Right atrium auricular region (tissue), 2 donors: ENCODE data around the gene ROCK2. TPM values are rescaled to one million over a fixed set of nuclear protein-coding genes. Genes with fewer than 3 reads are reported as not detected.

Experiments
- DNase-seq: peaks from one replicate; pipeline ENCODE4 v3.0.0-alpha.2; 2019; ENCODE audit warnings: low spot score
- H3K27ac ChIP-seq, 2 donors: fragments of 200-600 bp; sonication (generic); 1 replicate in 1 of 2; 2 replicates in 1 of 2; pipeline ENCODE4 v1.5.1; 2016 to 2019
- H3K27me3 ChIP-seq, 2 donors: fragments of 200-600 bp; sonication (generic); one replicate each; pipeline versions ENCODE4 v1.5.1 to v1.6.0; 2017 to 2019
- H3K36me3 ChIP-seq: fragments of 200-600 bp; sonication (generic); one replicate; pipeline ENCODE4 v1.5.1; 2016
- H3K4me1 ChIP-seq, 2 donors: fragments of 200-600 bp; sonication (generic); one replicate each; pipeline versions ENCODE4 v1.5.1 to v1.6.0; 2017 to 2019
- H3K4me3 ChIP-seq, 2 donors: fragments of 200-600 bp; sonication (generic); 1 replicate in 1 of 2; 2 replicates in 1 of 2; pipeline ENCODE4 v1.5.1; 2017 to 2019; ENCODE audit warnings: mild to moderate bottlenecking in 1 of 2, moderate library complexity in 1 of 2
- H3K9me3 ChIP-seq, 2 donors: fragments of 200-600 bp; sonication (generic); one replicate each; pipeline ENCODE4 v1.5.1; 2019
- total RNA-seq, 2 donors: library from RNA; depleted of rRNA; stranded (reverse); fragments of >200 nt; gene quantifications; one replicate each; pipeline ENCODE4 v1.1.0, GENCODE V29; 2016
- TF ChIP-seq, protein P1 (sequence below), 2 donors: fragments of 200-600 bp; sonication (generic); IDR thresholded peaks; one replicate each; pipeline ENCODE4 v1.5.1; 2019; ENCODE audit warnings: antibody characterized with exemption in 2 of 2

Gene ROCK2
- total RNA-seq, 2 donors from 2014 or later = 32.3 to 32.6 TPM

DNA sequence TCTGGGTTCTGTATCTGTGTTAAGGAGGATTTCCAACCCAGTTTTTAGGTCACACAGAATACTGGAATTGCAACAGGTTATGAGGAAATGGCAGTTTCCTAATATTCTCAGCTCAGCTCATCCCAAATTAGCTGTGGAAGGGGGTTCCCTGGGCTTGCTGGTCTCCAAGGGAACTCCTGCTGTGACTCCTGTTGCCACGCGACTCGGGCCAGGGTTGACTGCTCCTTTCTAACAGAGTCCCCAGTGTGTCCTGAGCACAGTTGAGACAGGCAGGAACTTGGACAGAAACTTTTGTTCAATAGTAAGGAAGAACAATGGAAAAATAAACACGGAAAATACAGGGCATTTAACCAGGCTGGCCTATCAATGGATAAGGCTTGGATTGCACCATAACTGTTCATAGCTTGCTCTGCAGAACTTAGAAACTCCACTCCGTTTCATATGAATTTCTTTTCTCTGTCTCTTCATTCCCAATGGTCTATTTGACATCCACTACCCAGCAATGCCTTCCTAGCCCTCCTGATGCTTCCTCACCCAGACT lies 3.8 kb upstream of the ROCK2 start:
- Histone ChIP-seq H3K4me3 (no peak overlapping the region), H3K4me1 (peaks cover 0 to 8% of the 10 kb centered on the region in 2 donors), H3K27me3 (no peaks in the 10 kb centered on the region), H3K9me3 (no peaks in the 10 kb centered on the region), H3K27ac (no peak overlapping the region), H3K36me3 (no peaks in the 10 kb centered on the region)
- no peak for DNase-seq
- TF ChIP-seq, protein P1, sequence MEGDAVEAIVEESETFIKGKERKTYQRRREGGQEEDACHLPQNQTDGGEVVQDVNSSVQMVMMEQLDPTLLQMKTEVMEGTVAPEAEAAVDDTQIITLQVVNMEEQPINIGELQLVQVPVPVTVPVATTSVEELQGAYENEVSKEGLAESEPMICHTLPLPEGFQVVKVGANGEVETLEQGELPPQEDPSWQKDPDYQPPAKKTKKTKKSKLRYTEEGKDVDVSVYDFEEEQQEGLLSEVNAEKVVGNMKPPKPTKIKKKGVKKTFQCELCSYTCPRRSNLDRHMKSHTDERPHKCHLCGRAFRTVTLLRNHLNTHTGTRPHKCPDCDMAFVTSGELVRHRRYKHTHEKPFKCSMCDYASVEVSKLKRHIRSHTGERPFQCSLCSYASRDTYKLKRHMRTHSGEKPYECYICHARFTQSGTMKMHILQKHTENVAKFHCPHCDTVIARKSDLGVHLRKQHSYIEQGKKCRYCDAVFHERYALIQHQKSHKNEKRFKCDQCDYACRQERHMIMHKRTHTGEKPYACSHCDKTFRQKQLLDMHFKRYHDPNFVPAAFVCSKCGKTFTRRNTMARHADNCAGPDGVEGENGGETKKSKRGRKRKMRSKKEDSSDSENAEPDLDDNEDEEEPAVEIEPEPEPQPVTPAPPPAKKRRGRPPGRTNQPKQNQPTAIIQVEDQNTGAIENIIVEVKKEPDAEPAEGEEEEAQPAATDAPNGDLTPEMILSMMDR (IDR thresholded peaks at IDR 0.05) = no peak

DNA sequence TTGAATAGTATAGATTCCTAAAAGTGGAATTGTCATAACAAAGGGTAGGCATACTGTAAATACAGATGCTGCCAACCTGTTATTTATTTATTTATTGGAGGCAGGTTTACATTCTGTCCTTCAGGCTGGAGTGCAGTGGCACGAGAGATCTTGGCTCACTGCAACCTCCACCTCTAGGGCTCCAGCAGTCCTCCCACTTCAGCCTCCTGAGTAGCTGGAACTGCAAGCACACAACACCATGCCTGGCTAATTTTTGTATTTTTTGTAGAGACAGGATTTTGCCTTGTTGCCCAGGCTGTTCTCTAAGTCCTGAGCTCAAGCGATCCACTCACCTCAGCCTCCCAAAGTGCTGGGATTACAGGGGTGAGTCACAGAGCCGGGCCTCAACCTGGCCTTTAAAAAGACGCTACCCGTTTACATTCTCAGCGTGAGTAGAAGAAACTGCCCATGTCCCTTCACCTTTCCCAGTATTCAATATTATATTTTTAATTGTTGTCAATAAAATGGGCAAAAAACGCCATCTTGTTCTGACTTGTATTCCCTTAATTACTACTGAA lies 3.0 kb upstream of the ROCK2 start:
- TF ChIP-seq, protein P1 (IDR thresholded peaks at IDR 0.05) = no peak

DNA sequence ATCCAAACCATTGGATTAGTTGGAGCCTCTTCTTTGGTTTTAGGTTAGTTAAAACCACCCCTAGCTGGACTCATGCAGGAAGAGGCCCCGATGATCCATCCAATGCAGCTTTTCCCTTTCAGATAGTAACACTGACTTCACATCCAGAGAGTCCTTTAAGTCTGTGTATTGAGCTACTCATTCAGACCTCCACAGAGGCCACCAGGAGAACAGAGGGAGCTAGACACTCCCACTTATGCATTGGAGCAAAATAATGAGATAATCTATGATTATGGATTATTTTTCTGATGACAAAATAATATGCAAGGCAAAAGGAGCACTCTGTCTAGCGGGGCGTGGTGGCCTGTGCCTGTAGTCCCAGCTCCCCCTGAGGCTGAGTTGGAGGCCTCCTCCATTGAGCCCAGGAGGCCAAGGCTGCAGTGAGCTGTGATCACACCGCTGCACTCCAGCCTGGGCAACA lies 1.6 kb upstream of the ROCK2 start:
- Histone ChIP-seq H3K4me3 (no peak overlapping the region), H3K36me3 (no peaks in the 10 kb centered on the region), H3K27me3 (no peaks in the 10 kb centered on the region), H3K4me1 (peaks cover 0 to 20% of the 10 kb centered on the region in 2 donors), H3K27ac (peak overlapping the region; percentile 97), H3K9me3 (no peaks in the 10 kb centered on the region)
- DNase-seq = no peak
- TF ChIP-seq, protein P1 (IDR thresholded peaks at IDR 0.05) = no peak

More for the DNA sequence above, 3.0 kb upstream of the ROCK2 start:
- no peak for DNase-seq
- no peak overlapping the region for H3K27ac ChIP-seq
- H3K9me3 ChIP-seq = no peaks in the 10 kb centered on the region
- H3K4me3 ChIP-seq = no peak overlapping the region
- no peaks in the 10 kb centered on the region for H3K36me3 ChIP-seq
- H3K4me1 ChIP-seq = peaks cover 0 to 8% of the 10 kb centered on the region in 2 donors
- H3K27me3 ChIP-seq = no peaks in the 10 kb centered on the region

DNA sequence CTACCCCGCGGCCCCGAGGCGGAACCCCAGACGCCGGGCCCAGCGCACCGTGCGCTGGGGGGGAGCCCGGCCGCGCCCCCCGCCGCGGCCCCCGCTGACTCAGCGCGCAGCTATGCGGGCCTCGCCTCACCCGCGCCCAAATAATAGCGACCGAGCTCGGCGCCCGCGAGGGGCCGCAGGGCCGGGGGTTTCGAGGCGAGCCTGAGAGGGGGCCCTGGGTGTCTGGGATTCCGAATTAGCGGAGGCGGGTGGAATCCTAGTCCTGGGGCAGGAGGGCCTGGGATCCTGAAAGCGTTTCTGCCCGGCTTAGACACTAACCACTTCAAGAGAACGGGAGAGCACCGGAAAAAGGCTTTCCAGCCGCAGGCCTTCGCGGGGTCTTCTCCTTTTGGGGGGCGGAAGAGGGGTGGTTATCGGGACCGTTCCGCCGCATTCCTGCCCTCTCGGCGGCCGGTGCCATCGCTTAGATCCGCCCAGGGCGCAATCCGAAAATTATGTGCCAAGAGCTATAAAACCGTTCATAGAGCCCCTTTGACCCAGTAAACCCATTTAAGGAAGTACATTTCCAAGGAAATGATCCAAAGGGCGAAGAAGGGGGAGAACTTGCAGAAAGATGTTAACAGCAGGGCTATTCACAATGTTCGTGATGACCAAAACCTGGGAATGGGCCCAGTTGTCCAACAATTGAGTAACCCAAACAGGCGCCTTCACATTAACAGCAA lies 681 bp upstream of the ROCK2 start:
- DNase-seq = peak; percentile 79
- no peaks in the 10 kb centered on the region for H3K9me3 ChIP-seq

DNA sequence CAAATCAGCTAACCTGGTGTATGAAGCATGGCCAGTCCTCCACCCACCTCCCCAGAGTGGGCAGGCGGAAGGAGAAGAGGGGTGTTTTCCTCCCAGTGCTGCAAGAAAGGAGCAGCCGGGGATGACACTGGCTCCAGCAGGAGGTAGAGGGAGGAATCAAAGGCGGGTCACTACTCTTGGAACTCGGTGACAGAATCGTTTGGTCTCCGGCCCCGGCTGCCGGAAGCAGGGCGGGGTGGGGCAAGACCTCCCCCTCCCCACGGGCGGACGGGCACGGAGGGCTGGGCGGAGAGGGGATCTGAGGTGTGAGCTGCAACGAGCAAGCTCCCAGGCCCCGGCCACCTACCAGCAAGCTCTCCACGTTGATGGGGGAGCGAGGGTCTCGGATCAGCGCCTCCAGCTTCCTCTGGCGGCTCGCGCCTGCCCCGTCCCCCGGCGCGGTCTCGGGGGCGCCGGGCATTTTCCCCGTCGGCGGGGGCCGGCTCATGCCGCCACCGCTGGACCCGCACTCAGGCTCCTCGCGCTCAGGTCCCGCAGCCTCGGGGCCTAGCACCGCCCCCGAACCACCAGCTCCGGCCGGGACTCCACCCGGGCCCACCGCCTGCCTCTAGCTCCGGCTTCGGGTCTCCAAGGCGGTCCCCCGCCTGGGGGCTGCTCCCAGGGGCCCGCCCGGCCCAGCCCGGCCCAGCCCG lies 640 bp downstream of the ROCK2 start:
- TF ChIP-seq, protein P1 (IDR thresholded peaks at IDR 0.05) = no peak
- Histone ChIP-seq H3K4me1 (peaks cover 0 to 38% of the 10 kb centered on the region in 2 donors), H3K36me3 (no peaks in the 10 kb centered on the region), H3K27ac (peak overlapping the region; percentile 97), H3K4me3 (peak overlapping the region; percentile 73 to 95), H3K9me3 (no peaks in the 10 kb centered on the region), H3K27me3 (no peaks in the 10 kb centered on the region)
- no peak for DNase-seq

More for the DNA sequence above, 681 bp upstream of the ROCK2 start:
- H3K4me1 ChIP-seq = peaks cover 0 to 30% of the 10 kb centered on the region in 2 donors
- H3K36me3 ChIP-seq = no peaks in the 10 kb centered on the region
- H3K27ac ChIP-seq = peak overlapping the region; percentile 97
- peak overlapping the region; percentile 73 to 95 for H3K4me3 ChIP-seq
- no peaks in the 10 kb centered on the region for H3K27me3 ChIP-seq
- TF ChIP-seq, protein P1 (IDR thresholded peaks at IDR 0.05) = peak in 1 of 2 donors; percentile 15
